HG03439 (cell line): Measurements from ENCODE around the gene ZC3HAV1.
"Not testable (repeated sequence)": the region's sequence is repeated elsewhere in the genome, so short reads cannot be mapped to it uniquely, and the experiment has no call there.

ENCODE experiments used
- ATAC-seq: cut with Tn5 transposase; IDR thresholded peaks from one replicate; pipeline ENCODE4 v1.9.1; 2021; ENCODE audit warnings: mild to moderate bottlenecking, moderate library complexity; ENCODE audit not compliant: unreplicated experiment

Gene ZC3HAV1

DNA sequence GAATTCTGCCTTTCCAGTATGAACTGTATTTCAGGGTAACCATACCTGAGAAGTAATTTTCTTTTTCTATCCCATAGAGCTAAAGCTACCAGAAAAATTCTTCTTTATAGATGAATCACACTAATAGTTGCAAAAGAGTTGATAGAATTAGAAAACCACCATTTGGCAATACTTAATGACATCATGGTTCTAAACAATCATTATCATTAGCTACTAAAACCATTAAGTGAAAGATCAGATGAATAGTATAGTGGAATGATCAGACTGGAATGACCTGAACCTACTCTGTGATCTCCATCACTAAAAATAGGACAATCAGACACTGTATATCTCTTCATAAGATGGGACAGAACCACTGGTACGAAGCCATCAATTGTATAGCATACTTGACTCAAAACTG lies 53.8 kb downstream of the ZC3HAV1 start:
- no peak for ATAC-seq

- not testable (repeated sequence) for ATAC-seq
Observed at GRCh38 chr7:139054656-139055055, 54.9 kb downstream of the ZC3HAV1 start.

- no peak for ATAC-seq
Observed at GRCh38 chr7:139054101-139054500, 55.4 kb downstream of the ZC3HAV1 start.

- no peak for ATAC-seq
Observed at GRCh38 chr7:139051655-139052054, 57.9 kb downstream of the ZC3HAV1 start.

- ATAC-seq = no peak
Observed at GRCh38 chr7:139049936-139050335, 59.6 kb downstream of the ZC3HAV1 start.

GRCh38 chr7:139049111-139049510 lies 60.4 kb downstream of the ZC3HAV1 start:
- ATAC-seq = no peak

- no peak for ATAC-seq
Observed at GRCh38 chr7:139047970-139048369, 61.5 kb downstream of the ZC3HAV1 start.

DNA sequence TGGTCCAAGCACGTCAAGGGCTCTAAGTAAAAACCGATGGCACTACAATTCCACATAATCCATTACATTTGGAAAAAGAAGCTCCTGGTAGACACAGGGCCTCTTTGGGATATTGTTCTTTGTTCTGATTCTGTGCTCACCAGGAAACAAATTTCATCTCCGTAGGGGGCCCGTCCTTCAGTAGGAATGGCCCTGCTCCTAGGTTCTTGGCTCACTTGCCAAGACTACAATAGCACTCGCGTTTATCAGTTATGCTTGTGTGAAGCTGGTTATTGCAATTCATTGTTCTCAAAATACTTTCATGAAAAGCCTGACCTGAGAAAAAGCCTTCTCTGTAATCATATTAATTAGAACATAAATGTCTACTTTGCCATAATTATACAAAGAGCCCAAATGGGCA lies 63.4 kb downstream of the ZC3HAV1 start:
- ATAC-seq = no peak

DNA sequence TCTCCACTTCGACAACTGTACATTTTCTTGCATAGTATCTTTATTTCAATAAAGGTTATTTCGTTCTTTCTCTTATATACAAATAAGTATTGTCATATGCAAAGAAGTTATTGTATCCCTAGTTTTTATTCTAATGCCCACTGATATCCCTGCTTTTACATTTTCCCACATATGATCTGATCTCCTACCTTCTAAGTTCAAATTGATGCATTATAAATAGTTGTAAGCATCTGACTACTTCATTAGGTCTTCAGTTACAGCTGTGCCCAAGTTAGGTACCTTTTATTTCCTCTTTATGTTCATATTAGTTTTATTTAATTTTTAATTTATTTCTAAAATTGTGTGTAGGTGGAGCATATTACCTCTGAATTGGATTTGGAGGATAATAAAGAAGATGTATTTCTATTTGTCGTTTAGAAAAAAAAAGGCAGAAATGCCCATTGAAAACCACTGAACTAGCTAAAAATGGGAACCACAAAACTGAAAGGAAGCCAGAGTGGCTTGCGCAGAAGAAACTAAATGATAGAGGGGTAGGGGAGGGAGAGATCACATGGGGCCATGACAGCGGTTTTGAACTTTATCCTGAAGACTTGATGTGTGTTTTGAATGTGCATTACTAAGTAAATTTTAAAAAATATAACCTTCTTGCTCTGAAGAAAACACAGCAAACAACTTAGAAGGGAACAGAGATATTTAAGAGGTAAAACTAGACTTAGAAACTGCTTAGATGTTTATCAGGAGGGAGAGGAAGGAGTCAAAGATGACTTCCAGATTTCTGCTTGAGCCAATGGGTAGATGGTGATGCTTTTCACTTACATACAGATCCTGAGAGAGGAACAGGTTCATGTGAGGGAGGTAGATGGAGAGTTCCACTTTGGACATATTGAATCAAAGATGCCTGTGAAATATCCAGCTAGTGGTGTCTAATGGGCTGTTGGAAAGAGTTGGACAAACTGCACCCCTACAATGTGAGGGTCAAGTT lies 64.4 kb downstream of the ZC3HAV1 start:
- ATAC-seq = no peak

DNA sequence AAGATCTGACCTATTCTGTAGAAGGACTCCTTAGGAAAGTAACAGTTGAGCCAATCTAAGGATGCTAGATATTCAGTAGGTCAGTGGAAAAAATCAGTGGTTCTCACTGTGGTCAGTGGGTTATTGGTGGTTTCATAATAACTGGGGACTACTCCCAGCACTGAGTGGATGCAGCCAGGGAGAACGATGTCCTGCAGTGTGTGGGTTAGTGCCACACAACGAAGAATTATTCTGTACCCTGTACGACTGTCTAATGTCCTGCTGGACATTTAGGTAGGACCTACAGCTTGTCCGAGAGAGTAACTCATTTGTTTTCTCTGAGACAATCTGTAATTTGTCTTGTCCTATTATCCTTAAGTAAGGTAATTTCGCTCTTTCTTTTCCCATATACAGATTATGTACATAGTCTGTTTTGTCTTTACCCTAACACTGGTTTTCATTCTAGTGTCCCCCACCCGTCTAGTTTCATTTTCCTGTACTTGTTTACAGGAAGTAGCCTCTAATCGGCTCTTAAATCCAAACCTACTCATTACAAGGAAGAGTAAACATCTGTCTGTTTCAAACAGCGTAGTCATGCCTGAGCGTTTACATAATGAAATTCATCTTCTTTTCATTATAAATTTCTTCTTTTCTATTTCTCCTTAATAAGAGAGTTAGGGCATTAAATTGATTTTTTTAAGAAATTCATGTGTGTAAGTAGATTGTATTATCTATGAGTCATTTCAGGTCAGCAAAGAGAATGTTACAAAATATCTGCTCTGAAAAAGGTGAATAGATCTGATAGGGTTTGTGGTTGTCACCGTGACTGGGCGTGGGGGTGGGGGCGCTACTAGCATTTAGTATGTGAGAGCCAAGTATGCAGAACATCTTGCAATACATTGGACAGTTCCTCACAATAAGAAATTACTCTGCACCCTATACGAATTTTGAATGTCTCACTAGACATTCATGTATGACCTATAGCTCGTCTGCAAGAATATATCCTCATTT lies 65.4 kb downstream of the ZC3HAV1 start:
- ATAC-seq = no peak

- ATAC-seq = no peak
Observed at GRCh38 chr7:139041378-139042085, 68.0 kb downstream of the ZC3HAV1 start.

GRCh38 chr7:139038691-139039090 lies 70.8 kb downstream of the ZC3HAV1 start:
- no peak for ATAC-seq

GRCh38 chr7:139036901-139037300 lies 72.6 kb downstream of the ZC3HAV1 start:
- no peak for ATAC-seq

GRCh38 chr7:139035586-139036353 lies 73.8 kb downstream of the ZC3HAV1 start, which contains the start of gene ZC3HAV1L:
Gene ZC3HAV1L (minus strand): TSS chr7:139036042. CDS start chr7:139036017, 25 bp downstream.
- peak; percentile 77 for ATAC-seq

DNA sequence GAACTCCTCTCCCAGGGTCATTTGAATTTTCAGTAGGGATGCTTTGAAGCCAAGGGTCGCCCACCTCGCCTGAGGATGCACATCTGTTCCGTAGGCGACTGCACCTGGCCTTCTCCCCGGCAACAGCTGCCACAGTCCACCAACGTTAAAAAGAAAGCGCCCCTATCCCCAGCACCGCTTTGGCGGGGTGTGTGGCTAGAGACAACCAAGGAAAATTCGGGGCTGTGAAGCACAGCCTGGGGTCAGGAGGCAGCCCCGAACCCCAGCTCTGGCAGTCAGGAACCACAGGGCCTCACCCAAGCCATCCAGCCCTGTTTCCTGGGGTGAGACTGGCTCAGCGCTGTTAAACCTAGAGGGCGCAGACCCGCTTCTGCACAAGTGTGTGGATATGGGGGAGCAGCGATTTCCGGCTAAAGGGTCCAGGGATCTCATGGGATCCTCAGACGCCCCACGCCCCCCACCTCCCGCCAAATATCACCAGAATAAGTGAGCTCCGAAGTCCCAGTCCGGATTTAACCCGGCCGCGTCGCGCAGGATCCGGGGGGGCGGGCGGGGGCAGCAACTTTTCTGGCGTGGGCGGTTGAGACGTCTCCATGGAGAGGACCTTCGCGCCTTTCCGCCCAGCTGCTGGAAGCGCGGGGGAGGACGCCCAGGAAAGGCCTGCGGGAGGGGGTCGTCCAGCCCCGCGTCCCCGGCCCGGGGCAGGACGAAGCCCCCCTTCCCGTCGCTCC lies 74.5 kb downstream of the ZC3HAV1 start:
- peak; percentile 21 for ATAC-seq

- ATAC-seq = no peak
Observed at GRCh38 chr7:139034336-139034735, 75.2 kb downstream of the ZC3HAV1 start.

DNA sequence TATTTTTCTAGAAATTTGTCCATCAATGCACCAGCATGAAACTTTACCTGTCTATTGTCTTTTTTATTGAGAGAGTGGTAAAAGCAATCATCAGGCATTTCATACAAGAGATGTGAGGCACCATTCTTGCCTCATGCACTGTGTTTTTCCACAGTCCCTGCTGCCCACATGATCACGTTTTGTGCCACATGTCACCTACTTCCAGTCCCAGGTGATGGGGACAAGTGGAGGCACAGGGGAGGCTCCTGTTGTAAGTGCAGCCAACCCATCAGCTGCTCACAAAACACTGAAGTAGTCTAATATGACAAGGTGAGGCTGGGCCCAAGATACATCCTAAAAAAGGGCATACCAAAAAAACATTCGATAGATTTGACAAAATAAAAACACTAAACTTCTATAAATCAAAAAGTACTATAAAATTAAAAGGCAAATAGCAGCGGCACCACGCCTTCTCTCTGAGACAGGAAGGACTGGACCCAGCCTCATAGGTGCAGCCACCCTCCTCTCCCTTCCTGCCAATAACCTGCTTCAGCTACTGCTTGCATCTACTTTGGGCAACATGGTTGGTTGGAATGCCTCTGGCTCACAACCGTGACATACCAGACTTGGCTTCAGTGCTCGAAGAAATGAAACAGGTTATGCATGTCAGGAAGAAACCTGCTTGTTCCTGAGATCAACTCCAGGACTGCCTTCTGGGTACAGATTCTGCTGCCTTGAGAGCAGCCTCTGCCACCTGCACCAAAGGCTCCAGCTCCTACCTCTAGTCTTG lies 76.0 kb downstream of the ZC3HAV1 start:
- no peak for ATAC-seq

DNA sequence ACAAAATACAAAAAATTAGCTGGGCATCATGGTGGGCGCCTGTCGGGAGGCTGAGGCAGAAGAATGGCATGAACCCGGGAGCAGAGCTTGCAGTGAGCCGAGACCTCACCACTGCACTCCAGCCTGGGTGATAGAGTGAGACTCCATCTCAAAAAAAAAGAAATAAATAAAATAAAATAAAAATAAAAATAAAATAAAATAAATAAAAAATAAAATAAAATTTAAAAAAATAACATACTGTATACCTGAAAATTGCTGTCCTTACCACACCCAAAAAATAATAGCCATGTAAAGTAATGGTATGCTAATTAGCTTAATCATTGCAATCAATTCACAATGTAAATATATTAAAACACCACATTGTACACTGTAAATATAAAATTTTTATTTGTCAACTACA lies 77.0 kb downstream of the ZC3HAV1 start:
- no peak for ATAC-seq
